Lower lobe of right lung (tissue), 2 donors: ENCODE data around the gene PGAP3. TPM values are rescaled to one million over a fixed set of nuclear protein-coding genes. Genes with fewer than 3 reads are reported as not detected.

Experiments
- ATAC-seq, 2 donors: fragments of 200-7000 bp; cut with Tn5 transposase; one replicate each; pipeline ENCODE4 v1.9.1; 2020 to 2022; ENCODE audit warnings: mild to moderate bottlenecking in 2 of 2, moderate library complexity in 2 of 2
- DNase-seq: peaks from one replicate; pipeline ENCODE4 v3.0.0-alpha.2; 2020
- H3K27ac ChIP-seq: fragments of 200-600 bp; one replicate; pipeline ENCODE4 v1.8.0; 2022
- H3K27me3 ChIP-seq: fragments of 200-600 bp; one replicate; pipeline ENCODE4 v1.8.0; 2022; ENCODE audit warnings: low read depth
- H3K36me3 ChIP-seq: fragments of 200-600 bp; one replicate; pipeline ENCODE4 v1.8.0; 2022; ENCODE audit warnings: mild to moderate bottlenecking
- H3K4me1 ChIP-seq: fragments of 200-600 bp; one replicate; pipeline ENCODE4 v1.8.0; 2022
- H3K4me3 ChIP-seq: fragments of 200-600 bp; one replicate; pipeline ENCODE4 v1.8.0; 2022; ENCODE audit warnings: mild to moderate bottlenecking
- H3K9me3 ChIP-seq: fragments of 200-600 bp; one replicate; pipeline ENCODE4 v1.8.0; 2022
- CTCF ChIP-seq: fragments of 200-600 bp; IDR thresholded peaks from one replicate; pipeline ENCODE4 v1.8.0; 2022; ENCODE audit warnings: antibody characterized with exemption, mild to moderate bottlenecking
- intact Hi-C: fragments of 100-400 bp; cut with DNase I; formaldehyde crosslinking; loops from one replicate; pipeline ENCODE4 v1.11.0; 2022
- total RNA-seq: library from RNA; stranded (reverse); fragmentation: NEBNext Ultra II Directional; extraction: Animal tissue kit (Norgen Biotek cat#: 25700); gene quantifications from one replicate; pipeline ENCODE4 v1.2.1, GENCODE V29; 2021
- donor health status: DM: no; HTN: yes; CAD: no; lungs with severe emphysema.

PGAP3 gene
- total RNA-seq, 1 donor from 2014 or later: 20.7 TPM

GRCh38 chr17:39696731-39697130, 8.9 kb upstream of the PGAP3 start:
- peaks cover 15% of the 10 kb centered on the region for H3K4me1 ChIP-seq
- ATAC-seq (no peak), DNase-seq (no peak)
- no peak overlapping the region for H3K4me3 ChIP-seq
- H3K9me3 ChIP-seq: no peaks in the 10 kb centered on the region
- H3K36me3 ChIP-seq: no peaks in the 10 kb centered on the region
- H3K27ac ChIP-seq: no peak overlapping the region
- H3K27me3 ChIP-seq: peaks cover 12% of the 10 kb centered on the region
- TF ChIP-seq CTCF: no peak
- intact Hi-C loops: no loop called here

- Histone ChIP-seq H3K36me3 (no peaks in the 10 kb centered on the region), H3K4me3 (no peak overlapping the region), H3K27ac (no peak overlapping the region), H3K9me3 (no peaks in the 10 kb centered on the region), H3K4me1 (peaks cover 8% of the 10 kb centered on the region), H3K27me3 (peaks cover 8% of the 10 kb centered on the region)
- no peak for TF ChIP-seq CTCF
- intact Hi-C loops: no loop called here
- ATAC-seq (no peak), DNase-seq (no peak)
Observed at GRCh38 chr17:39695089-39695474, 7.2 kb upstream of the PGAP3 start.

- DNase-seq (no peak), ATAC-seq (no peak)
- H3K4me3 ChIP-seq: no peak overlapping the region
- intact Hi-C loops: no loop called here
- TF ChIP-seq CTCF: no peak
- no peak overlapping the region for H3K27ac ChIP-seq
- H3K4me1 ChIP-seq: peaks cover 7% of the 10 kb centered on the region
- H3K36me3 ChIP-seq: no peaks in the 10 kb centered on the region
- no peaks in the 10 kb centered on the region for H3K9me3 ChIP-seq
- H3K27me3 ChIP-seq: peaks cover 3% of the 10 kb centered on the region
Observed at GRCh38 chr17:39694593-39694992, 6.7 kb upstream of the PGAP3 start.

- ATAC-seq (no peak), DNase-seq (no peak)
- intact Hi-C loops: no loop called here
- TF ChIP-seq CTCF: no peak
- Histone ChIP-seq H3K27ac (no peak overlapping the region), H3K4me3 (peak overlapping the region; percentile 71), H3K27me3 (no peaks in the 10 kb centered on the region), H3K36me3 (peaks cover 4% of the 10 kb centered on the region), H3K9me3 (no peaks in the 10 kb centered on the region), H3K4me1 (peaks cover 15% of the 10 kb centered on the region)
Observed at GRCh38 chr17:39688945-39689344, 1.1 kb upstream of the PGAP3 start.

- H3K4me3 ChIP-seq: peak overlapping the region; percentile 71
- H3K9me3 ChIP-seq: no peaks in the 10 kb centered on the region
- DNase-seq (no peak), ATAC-seq (no peak)
- TF ChIP-seq CTCF: no peak
- H3K27me3 ChIP-seq: no peaks in the 10 kb centered on the region
- H3K4me1 ChIP-seq: peaks cover 15% of the 10 kb centered on the region
- intact Hi-C loops: no loop called here
- H3K27ac ChIP-seq: peak overlapping the region; percentile 88
- H3K36me3 ChIP-seq: peaks cover 9% of the 10 kb centered on the region
Observed at GRCh38 chr17:39688475-39688835, 598 bp upstream of the PGAP3 start.

GRCh38 chr17:39687101-39687545, 734 bp downstream of the PGAP3 start:
- ATAC-seq (no peak), DNase-seq (no peak)
- no peak for TF ChIP-seq CTCF
- H3K36me3 ChIP-seq: peaks cover 14% of the 10 kb centered on the region
- intact Hi-C loops: no loop called here
- peak overlapping the region; percentile 88 for H3K27ac ChIP-seq
- H3K4me1 ChIP-seq: peaks cover 15% of the 10 kb centered on the region
- H3K27me3 ChIP-seq: no peaks in the 10 kb centered on the region
- H3K9me3 ChIP-seq: no peaks in the 10 kb centered on the region
- peak overlapping the region; percentile 71 for H3K4me3 ChIP-seq
